ENCODE results near the gene BCL2L2.

GRCh38 chr14:23335623-23336022 lies 29.0 kb downstream of the BCL2L2 start:
- TF ChIP-seq CTCF (IDR thresholded peaks at IDR 0.05; ENCODE audit: insufficient read depth, low read depth, low read length) (no peak), EZH2 (IDR thresholded peaks at IDR 0.05; ENCODE audit: insufficient read depth, low read length) (no peak)

All from astrocyte (in vitro differentiated cells and primary cell).